Transverse colon (tissue), 4 donors: ENCODE results near the gene CDC25B. TPM values are rescaled to one million over a fixed set of nuclear protein-coding genes. Genes with fewer than 3 reads are reported as not detected.
A peak's percentile ranks its signal among the peaks of the same experiment; 100 is the strongest.

ENCODE experiments used
- DNase-seq: peaks from one replicate; pipeline ENCODE4 v3.0.0-alpha.2; 2019
- H3K27ac ChIP-seq, 4 donors: fragments of 200-600 bp; sonication (generic); 2 replicates each; pipeline ENCODE4 v1.5.1; 2016 to 2018; ENCODE audit warnings: inconsistent platforms in 4 of 4
- H3K27me3 ChIP-seq: fragments of 200-600 bp; sonication (generic); 2 replicates; pipeline ENCODE4 v1.5.1; 2017; ENCODE audit warnings: inconsistent platforms
- H3K36me3 ChIP-seq, 4 donors: fragments of 200-600 bp; sonication (generic); 2 replicates each; pipeline ENCODE4 v1.5.1; 2017 to 2019; ENCODE audit warnings: inconsistent platforms in 4 of 4
- H3K4me1 ChIP-seq, 4 donors: fragments of 200-600 bp; sonication (generic); 2 replicates each; pipeline ENCODE4 v1.5.1; 2017 to 2020; ENCODE audit warnings: inconsistent platforms in 4 of 4
- H3K4me3 ChIP-seq, 4 donors: fragments of 200-600 bp; sonication (generic); 1 replicate in 1 of 4; 2 replicates in 3 of 4; pipeline versions ENCODE4 v1.5.1 to v1.6.1; 2017 to 2019; ENCODE audit warnings: inconsistent platforms in 4 of 4
- H3K9me3 ChIP-seq, 2 donors: fragments of 200-600 bp; sonication (generic); 2 replicates each; pipeline ENCODE4 v1.5.1; 2017 to 2019; ENCODE audit warnings: inconsistent platforms in 2 of 2
- CTCF ChIP-seq, 5 experiments: fragments of 200-600 bp in 3 of 5; fragments of 450-650 bp in 2 of 5; sonication (generic) in 3 of 5; IDR thresholded peaks; 1 replicate in 2 of 5; 2 replicates in 3 of 5; pipeline ENCODE4 v1.5.1; 2016 to 2017; ENCODE audit warnings: antibody characterized with exemption in 5 of 5, inconsistent platforms in 3 of 5, mild to moderate bottlenecking in 2 of 5, moderate library complexity in 1 of 5
- EP300 ChIP-seq: sonication (generic); formaldehyde crosslinking; IDR thresholded peaks from one replicate; pipeline ENCODE4 v1.6.1; 2017; ENCODE audit warnings: antibody characterized with exemption, low read depth
- POLR2A ChIP-seq: fragments of 450-650 bp; IDR thresholded peaks from one replicate; pipeline ENCODE4 v1.6.1; 2016; ENCODE audit warnings: antibody characterized with exemption, mild to moderate bottlenecking, moderate library complexity
- POLR2AphosphoS5 ChIP-seq, 3 donors: sonication (generic); formaldehyde crosslinking; IDR thresholded peaks; one replicate each; pipeline ENCODE4 v1.6.1; 2016; ENCODE audit warnings: antibody characterized with exemption in 3 of 3
- WGBS, 2 donors: methylation state at CpG; one replicate each; pipeline ENCODE4 v1.1.5; 2018; ENCODE audit warnings: low coverage in 1 of 2; 5-methylcytosine and 5-hydroxymethylcytosine counted together
- in situ Hi-C, 4 donors: fragments of 200-750 bp; cut with MboI; loops; one replicate each; pipeline versions ENCODE4 v1.15.0 to v1.15.1; 2017; ENCODE audit warnings: low sequenced_read_pairs in 3 of 4, low pct_ligation_motif_present in 1 of 4, low pct_unique_long_range_greater_than_20kb in 1 of 4
- intact Hi-C: fragments of 100-400 bp; cut with DNase I; formaldehyde crosslinking; loops from one replicate; pipeline ENCODE4 v1.15.1; 2023; ENCODE audit warnings: low total_unique reads
- total RNA-seq, 4 donors: library from RNA; depleted of rRNA; stranded (reverse); fragments of >200 nt; gene quantifications; one replicate each; pipeline ENCODE4 v1.1.0, GENCODE V29; 2016

The CDC25B gene
- total RNA-seq, 4 donors from 2014 or later, result 14.1 to 89.4 (median 39.5) TPM

- intact Hi-C loops, result no loop called here
- H3K4me1 ChIP-seq, result peaks cover 0 to 12% (median 6%) of the 10 kb centered on the region in 4 donors
- H3K9me3 ChIP-seq, result no peaks in the 10 kb centered on the region
- TF ChIP-seq EP300, result no peak
- TF ChIP-seq CTCF (IDR thresholded peaks at IDR 0.05), result no peak
- no peak for TF ChIP-seq POLR2AphosphoS5 (IDR thresholded peaks at IDR 0.05)
- no peak for TF ChIP-seq POLR2A
- no peak for DNase-seq
- no peaks in the 10 kb centered on the region for H3K36me3 ChIP-seq
- no peaks in the 10 kb centered on the region for H3K27me3 ChIP-seq
- no peak overlapping the region for H3K4me3 ChIP-seq
- 87% methylated on average over 4 of the region's 5 CpGs; no CpG with 5 or more reads in 1 of the 2 donors for WGBS, 2 donors
- no peak overlapping the region for H3K27ac ChIP-seq
- in situ Hi-C loops, result no loop called here
Observed at GRCh38 chr20:3755814-3756480, 40.2 kb upstream of the CDC25B start.

GRCh38 chr20:3757268-3757667, 38.8 kb upstream of the CDC25B start:
- intact Hi-C loops, result no loop called here
- peaks cover 0 to 6% (median under 1%) of the 10 kb centered on the region in 4 donors for H3K4me1 ChIP-seq
- H3K36me3 ChIP-seq, result no peaks in the 10 kb centered on the region
- 90 to 91% methylated on average over 2 of the region's 2 CpGs for WGBS, 2 donors
- no peak for DNase-seq
- H3K4me3 ChIP-seq, result no peak overlapping the region
- H3K27ac ChIP-seq, result no peak overlapping the region
- TF ChIP-seq EP300, result no peak
- TF ChIP-seq POLR2AphosphoS5 (IDR thresholded peaks at IDR 0.05), result no peak
- TF ChIP-seq POLR2A, result no peak
- no peak for TF ChIP-seq CTCF (IDR thresholded peaks at IDR 0.05)
- H3K9me3 ChIP-seq, result no peaks in the 10 kb centered on the region
- H3K27me3 ChIP-seq, result no peaks in the 10 kb centered on the region
- in situ Hi-C loops, result no loop called here

- Histone ChIP-seq H3K4me1 (peaks cover 0 to 9% (median 0%) of the 10 kb centered on the region in 4 donors), H3K27me3 (no peaks in the 10 kb centered on the region), H3K27ac (no peak overlapping the region), H3K9me3 (no peaks in the 10 kb centered on the region), H3K4me3 (no peak overlapping the region), H3K36me3 (no peaks in the 10 kb centered on the region)
- 88% methylated on average over 10 of the region's 11 CpGs; no CpG with 5 or more reads in 1 of the 2 donors for WGBS, 2 donors
- DNase-seq, result no peak
- no peak for TF ChIP-seq EP300
- no peak for TF ChIP-seq CTCF (IDR thresholded peaks at IDR 0.05)
- no peak for TF ChIP-seq POLR2A
- TF ChIP-seq POLR2AphosphoS5 (IDR thresholded peaks at IDR 0.05), result no peak
- in situ Hi-C loops (no loop called here), intact Hi-C loops (no loop called here)
Observed at GRCh38 chr20:3758566-3758965, 37.5 kb upstream of the CDC25B start.

GRCh38 chr20:3759316-3759823, 36.7 kb upstream of the CDC25B start:
- Histone ChIP-seq H3K36me3 (no peaks in the 10 kb centered on the region), H3K27me3 (no peaks in the 10 kb centered on the region), H3K27ac (peak overlapping the region in 1 of 4 donors; percentile 8), H3K4me3 (no peak overlapping the region), H3K9me3 (no peaks in the 10 kb centered on the region), H3K4me1 (peaks cover 0 to 15% (median 0%) of the 10 kb centered on the region in 4 donors)
- no peak for DNase-seq
- in situ Hi-C loops (no loop called here), intact Hi-C loops (no loop called here)
- 83% methylated on average over 11 of the region's 11 CpGs; no CpG with 5 or more reads in 1 of the 2 donors for WGBS, 2 donors
- no peak for TF ChIP-seq POLR2AphosphoS5 (IDR thresholded peaks at IDR 0.05)
